ENCODE data around the gene MRPS30.

DNA sequence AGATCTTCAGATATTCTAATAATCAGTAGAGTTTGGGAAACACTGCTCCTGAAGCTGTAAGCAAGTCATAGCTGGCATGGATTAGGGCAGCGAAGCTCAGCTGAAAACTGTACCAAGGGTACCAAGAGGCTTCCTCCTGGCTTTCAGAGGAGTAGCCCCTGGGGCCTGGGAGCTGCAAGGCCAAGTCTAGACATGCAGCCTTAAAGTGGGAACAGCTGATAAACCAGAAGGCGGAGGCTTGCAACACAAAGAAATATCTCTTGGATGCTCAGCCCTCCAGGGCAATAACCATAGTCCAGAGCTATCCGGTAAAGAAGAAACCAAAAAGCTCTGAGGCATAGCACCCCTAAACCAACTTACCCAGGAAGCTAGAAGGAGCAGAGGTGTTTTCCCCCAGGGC, 51.5 kb downstream of the MRPS30 start:
- TF ChIP-seq EZH2 (IDR thresholded peaks at IDR 0.05; ENCODE audit: low read length, missing control alignments) = no peak
- TF ChIP-seq, protein P1, sequence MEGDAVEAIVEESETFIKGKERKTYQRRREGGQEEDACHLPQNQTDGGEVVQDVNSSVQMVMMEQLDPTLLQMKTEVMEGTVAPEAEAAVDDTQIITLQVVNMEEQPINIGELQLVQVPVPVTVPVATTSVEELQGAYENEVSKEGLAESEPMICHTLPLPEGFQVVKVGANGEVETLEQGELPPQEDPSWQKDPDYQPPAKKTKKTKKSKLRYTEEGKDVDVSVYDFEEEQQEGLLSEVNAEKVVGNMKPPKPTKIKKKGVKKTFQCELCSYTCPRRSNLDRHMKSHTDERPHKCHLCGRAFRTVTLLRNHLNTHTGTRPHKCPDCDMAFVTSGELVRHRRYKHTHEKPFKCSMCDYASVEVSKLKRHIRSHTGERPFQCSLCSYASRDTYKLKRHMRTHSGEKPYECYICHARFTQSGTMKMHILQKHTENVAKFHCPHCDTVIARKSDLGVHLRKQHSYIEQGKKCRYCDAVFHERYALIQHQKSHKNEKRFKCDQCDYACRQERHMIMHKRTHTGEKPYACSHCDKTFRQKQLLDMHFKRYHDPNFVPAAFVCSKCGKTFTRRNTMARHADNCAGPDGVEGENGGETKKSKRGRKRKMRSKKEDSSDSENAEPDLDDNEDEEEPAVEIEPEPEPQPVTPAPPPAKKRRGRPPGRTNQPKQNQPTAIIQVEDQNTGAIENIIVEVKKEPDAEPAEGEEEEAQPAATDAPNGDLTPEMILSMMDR (conservative IDR thresholded peaks at IDR 0.05 in 1 of 2, IDR thresholded peaks at IDR 0.05 in 1 of 2; ENCODE audit: low read depth in 1 of 2, low read length in 2 of 2) = no peak

Data from fibroblast of lung (primary cell).